Right lung (tissue), 5 donors: ENCODE measurements around the gene ANOS1. TPM values are rescaled to one million over a fixed set of nuclear protein-coding genes. Genes with fewer than 3 reads are reported as not detected.
"Not testable (repeated sequence)": the region's sequence is repeated elsewhere in the genome, so short reads cannot be mapped to it uniquely, and the experiment has no call there.

Experiments used
- DNase-seq, 2 donors: peaks; one replicate each; pipeline ENCODE4 v3.0.0-alpha.2; 2013
- polyA plus RNA-seq, 5 donors: library from polyadenylated mRNA; unstranded; fragments of 120-200 nt; gene quantifications; one replicate each; pipeline versions ENCODE4 v1.2.1 to v1.2.3, GENCODE V29; 2013; ENCODE audit warnings: inconsistent platforms in 1 of 5, low replicate concordance in 1 of 5; ENCODE audit not compliant: insufficient read length in 5 of 5, insufficient read depth in 1 of 5

Gene ANOS1
- polyA plus RNA-seq, 5 donors = 24.9 to 64.1 (median 48.3) TPM

DNA sequence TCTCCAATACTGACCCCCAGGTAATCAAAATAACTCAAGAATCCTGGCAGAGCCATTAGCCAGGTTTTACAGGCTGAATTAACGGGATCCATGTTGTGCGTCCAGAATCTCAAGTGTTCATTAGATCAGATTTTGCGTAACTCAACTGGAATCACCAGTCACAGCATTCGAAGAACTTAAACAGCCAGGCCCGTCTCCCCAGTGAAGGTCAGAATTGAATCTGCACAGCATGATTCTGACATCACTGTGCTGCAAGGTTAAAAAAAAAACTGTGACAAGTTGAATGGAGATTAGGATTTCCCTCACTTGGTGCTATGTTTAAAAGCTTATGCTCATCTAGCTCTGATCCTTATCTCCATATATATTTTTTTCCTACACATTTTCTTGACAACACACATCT lies 96.1 kb downstream of the ANOS1 start:
- DNase-seq = no peak

DNA sequence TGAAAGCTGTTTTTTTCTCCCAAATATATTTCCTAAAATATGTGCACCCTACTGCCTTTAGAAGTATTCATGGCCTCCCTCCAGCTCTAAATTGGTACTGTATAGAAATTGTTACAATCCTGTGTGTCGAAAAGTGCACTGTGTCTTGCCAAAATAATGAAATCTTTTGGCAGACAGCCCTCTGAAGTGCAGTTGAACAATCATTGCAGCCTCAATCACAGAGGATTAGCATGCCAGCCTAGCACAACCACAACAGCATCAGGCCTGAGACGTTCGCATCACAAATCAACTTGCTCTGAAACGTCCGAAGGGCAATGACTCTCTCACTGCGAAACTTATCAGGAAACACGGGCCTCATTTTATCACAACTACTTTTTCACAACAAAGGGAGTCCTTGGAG lies 99.0 kb downstream of the ANOS1 start:
- peak; percentile 6 to 13 for DNase-seq

DNA sequence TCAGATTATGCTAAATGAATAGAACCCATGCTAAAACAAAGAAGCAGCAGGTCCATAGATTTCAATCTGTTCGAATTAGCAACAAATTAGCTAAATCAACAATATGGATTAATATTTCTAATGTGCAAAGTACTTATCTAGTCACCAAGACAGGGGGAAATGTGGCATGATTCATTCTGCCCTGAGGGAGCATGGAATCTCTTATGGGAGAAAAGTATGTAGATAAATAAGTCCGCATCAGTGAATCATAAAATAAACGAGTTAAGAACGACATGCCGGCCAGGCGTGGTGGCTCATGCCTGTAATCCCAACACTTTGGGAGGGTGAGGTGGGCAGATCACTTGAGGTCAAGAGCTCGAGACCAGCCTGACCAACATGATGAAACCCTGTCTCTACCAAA lies 102.1 kb downstream of the ANOS1 start:
- no peak for DNase-seq

DNA sequence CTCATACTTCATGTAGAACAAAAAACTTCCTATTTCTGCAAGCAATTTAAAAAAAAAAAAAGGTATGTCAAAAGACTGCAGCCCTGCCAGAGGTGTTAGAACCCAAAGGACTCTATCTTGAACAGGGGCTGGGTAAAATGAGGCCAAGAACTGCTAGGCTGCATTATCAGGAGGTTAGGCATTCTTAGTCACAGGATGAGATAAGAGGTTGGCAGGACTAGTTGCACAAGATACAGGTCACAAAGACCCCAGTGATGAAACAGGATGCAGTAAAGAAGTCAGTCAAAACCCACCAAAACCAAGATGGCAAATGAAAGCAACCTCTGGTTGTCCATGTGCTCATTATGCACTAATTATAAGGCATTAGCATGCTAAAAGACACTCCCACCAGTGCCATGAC lies 104.1 kb downstream of the ANOS1 start:
- no peak for DNase-seq

DNA sequence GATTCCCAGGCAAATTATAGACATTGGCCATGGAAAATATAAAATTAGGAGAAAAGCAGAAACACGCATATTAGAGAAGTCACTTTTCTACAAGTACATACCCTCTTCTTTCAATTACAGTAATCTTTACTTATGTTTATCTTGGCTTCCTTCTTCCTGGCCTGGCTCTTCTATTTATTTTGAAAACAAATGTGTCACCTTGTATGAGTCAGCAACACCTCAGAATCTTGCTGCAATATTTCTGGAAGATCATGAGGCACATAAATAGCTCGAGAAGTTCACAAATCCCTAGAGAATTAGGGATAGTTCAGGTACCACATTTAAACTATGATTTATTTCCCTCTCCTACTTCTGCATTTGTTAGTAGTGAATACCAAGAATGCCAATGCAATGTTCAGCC lies 124.6 kb downstream of the ANOS1 start:
- DNase-seq = no peak

DNA sequence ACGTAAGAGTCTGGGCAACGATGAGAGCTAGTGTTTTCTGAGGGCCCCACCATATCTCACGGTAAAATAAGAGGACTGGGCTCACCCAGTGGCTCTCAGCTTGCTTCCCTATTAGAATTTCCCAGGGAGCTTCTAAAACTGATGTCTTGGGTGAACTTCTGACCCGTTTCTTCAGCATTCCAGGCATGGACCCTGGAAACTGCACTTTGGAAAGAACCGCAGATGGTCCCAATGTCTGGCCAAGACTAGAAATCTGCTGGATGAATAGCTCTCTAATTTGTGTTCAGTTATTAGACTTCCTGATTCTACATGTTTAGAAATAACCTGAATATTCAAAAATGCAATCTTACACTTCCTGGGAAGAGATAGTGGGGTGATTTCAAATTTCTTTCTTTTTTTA lies 127.8 kb downstream of the ANOS1 start:
- DNase-seq = no peak

DNA sequence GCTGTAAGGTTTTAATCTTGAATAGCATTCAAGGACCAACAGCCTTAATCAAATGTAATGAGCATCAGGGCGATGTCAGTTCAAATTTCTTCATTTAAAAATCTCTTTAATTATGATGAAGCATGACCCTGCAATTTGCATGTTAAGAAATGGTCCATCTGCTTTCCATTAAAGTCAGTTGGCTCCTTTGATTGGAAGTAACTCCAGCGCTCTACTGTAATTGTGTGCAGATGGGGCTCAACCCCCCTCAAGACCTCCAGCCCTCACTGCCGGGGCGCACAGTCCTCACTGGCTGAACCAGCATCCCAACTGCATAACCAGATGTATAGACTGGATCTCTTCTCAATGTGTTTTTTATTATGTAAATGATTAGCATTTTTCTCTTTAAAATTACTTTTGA lies 140.4 kb downstream of the ANOS1 start:
- no peak for DNase-seq

DNA sequence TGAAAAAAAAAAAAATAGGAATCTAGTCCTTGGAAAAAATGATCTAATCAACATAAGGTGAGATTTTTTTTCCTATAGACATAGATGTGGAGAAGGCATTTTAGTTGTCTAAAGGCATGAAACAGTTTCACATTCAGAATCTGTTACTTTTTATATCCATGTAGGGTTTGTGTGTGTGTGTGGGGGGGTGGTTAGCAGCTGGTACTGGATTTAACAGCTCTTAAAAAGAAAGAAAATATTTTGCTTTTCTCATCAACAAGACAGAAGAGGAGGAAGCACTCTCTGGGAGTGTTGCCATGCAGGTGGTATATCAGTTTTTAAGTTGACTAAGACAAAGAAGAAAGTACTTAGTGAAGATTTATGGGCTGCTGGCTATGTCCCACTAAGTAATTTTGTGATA lies 145.0 kb downstream of the ANOS1 start:
- no peak for DNase-seq

DNA sequence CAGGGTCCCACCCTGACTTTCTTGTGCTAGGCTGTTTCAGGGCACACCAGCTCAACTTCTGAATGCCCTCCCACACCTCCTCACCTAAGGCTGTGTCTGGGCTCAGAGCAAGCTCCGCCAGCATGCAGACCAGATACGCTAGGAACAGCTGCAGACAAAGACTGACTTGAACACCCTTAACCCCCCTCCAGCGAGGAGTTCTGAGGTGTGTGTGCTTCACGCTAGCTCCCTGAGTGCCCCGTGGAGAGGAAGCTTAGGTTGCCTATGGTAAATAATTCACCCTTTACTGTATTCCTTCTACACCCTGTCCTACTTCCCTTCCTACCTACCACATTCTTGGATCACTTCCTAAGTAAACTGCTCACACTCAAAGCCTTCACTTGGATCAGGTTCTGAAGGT lies 152.3 kb downstream of the ANOS1 start:
- no peak for DNase-seq

DNA sequence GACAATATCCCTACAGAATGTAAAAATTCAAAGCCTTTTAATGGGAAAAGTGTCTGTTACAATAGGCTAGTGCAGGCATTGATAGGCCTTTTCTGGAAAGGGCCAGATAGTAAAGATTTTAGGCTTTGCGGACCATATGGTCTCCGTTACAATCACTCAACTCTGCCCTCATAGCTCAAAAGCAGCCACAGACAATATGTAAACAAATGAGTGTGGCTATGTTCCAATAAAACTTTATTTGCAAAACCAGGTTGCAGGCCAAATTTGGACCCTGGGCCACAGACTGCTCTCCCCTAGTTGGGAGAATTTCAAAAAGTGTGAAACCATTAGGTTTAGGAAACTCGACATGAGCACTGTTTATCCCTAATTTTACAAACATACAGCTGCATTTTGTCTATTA lies 155.1 kb downstream of the ANOS1 start:
- peak in 1 of 2 donors; percentile 7 for DNase-seq

DNA sequence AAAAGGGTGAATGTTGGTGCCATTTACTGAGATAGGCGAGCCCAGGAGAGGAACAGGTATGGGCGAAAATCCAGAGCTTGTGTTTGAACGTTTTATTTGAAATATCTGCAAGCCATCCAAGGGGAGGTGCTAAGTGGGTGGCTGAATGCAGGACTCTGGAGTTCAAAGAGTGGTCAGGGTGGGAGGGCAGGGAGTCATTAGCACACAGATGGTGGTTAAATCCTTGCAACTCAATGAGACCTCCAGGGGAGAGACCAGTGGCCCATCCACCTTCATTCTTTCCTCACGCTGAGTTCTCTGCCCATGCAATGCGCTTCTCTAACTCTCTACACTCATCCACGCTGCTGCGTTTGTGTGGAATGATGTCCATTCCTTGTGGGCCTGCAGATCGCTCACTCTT lies 166.2 kb downstream of the ANOS1 start:
- DNase-seq = no peak

DNA sequence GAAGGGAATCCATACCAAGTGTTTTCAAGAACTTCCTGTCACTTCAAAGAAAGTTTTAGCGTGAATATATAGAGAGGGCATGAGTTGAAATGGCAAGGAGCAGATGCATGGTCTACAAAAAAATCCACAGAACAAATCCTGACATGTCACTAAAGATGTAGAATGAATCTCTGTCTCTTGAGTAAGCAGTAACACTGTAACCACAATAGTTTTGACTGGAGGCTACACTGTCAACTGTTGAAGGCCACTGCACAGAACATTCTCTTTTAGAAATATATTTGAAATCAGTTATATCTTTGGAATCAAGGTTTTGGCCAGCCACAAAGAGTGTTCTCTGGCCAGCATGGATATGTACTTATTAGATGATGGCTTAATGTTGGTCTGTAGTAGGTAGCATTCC lies 183.5 kb downstream of the ANOS1 start:
- DNase-seq = no peak

DNA sequence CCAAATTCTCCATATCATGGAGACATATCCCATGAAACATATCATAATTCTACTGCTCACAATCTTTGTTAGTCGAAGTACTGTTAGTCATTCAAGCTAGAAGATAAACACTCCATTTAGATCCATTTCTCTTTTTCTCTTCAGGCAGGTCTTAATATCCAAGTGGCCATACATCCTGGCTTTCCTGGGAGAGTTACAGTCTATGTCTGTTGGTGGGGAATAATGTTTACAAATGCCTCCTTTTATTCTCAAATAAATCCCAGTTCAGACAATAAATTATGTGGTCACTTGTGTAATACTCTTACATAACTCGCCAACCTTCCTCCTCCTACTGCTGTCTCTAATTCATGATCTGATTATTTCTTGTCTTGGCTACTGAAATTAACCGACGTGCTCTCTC lies 185.2 kb downstream of the ANOS1 start:
- no peak for DNase-seq

DNA sequence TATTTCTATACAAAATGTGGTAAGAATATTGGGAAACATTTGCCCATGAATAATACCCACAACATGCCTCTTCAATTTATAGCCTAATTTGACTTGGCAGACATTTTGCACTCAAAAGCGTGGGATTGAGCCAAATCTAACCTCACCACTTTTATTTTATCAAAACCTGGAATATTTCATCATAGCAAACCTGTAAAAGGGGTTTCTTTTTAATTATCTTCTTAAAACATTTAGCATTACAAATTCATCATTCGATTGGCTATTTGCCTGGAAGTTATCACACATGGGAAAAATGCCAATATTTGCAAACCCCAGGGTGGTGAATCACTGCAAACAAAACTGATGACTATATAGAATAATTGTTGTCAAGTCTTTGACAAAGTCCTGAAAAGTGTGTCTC lies 211.1 kb downstream of the ANOS1 start:
- no peak for DNase-seq

DNA sequence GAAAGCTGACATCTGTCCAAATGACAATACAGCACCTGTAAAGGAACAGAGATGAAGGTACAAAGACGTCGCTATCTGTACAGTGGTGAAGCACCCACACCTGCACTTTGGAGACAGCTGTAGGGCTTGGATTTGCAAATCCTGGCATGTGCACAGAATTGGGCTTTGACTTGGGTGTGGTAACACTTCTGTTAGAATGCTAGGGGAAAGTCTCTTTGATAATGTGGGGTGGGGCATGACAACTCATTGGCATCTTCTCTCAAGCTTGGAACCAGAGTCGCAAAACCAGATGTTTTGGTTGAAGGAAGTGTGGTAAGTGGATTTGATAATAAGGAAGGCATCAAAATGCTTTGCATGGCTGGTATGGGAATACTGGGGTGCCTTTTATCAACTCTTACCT lies 211.8 kb downstream of the ANOS1 start:
- DNase-seq = no peak

DNA sequence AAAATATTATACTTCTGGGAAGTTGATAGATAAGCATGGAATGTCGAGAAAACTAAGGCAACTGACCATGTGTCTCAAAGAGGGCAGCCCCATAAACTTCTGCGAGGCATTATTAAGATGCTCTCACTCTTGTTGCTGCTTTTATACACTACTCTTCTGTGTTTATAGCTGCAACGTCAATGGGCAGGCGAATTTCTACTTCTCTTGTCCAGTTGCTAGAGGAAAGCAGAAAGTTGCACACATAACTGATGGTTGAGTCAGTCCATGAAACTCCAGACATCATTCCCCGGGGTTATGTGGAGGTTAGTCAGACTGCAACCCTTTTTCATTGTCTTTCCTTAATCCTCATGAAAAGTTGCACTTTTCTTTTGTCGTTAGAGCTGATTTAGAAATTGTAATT lies 227.5 kb downstream of the ANOS1 start:
- DNase-seq = no peak

DNA sequence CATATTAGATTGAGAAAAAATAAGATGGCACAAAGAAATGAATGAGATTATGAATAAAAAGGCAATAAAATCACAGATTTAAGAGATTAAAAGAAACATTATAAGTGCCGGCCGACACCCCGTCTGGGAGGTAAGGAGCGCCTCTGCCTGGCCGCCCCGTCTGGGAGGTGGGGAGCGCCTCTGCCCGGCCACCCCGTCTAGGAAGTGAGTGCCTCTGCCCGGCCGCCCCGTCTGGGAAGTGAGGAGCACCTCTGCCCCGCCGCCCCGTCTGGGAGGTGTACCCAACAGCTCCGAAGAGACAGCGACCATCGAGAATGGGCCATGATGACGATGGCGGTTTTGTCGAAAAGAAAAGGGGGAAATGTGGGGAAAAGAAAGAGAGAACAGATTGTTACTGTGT lies 229.8 kb downstream of the ANOS1 start:
- not testable (repeated sequence) for DNase-seq

DNA sequence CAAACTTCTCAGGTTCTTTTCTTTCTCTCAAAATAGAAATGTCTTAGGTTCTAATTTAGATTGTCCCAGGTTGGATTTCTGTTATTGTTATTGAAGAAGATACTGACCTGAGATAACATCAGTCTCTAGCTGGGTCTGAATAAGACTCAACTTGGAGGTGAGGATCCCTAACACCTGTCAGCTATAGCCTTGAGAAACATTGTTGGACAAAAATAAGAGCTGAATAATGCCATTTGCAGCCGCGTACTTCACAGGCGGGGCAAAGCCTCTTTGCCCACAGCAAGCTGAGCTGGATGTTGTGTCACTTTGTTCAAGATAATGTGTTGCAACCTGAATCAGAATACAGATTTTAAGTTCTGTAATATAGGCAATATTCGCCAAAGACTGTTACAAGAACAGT lies 231.7 kb downstream of the ANOS1 start:
- DNase-seq = no peak

DNA sequence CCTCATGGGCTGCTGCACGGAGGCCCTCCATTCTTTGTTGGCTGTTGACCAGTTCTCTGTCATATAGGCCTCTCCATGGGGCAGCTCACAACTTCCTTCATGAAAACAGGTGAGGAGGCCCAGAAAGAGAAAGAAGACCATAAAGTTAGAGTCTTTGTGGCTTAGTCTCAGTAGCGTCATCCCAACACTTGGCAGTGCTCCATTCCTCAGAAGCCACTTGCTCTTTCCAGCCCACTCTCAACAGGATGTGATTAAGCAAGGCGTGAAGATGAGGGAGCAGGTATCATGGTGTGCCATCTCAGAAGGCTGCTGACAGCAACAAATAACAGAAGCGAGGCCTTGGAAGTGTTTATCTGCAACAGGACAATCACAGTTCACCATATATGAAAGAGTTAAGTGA lies 236.9 kb downstream of the ANOS1 start:
- DNase-seq = not testable (repeated sequence)

DNA sequence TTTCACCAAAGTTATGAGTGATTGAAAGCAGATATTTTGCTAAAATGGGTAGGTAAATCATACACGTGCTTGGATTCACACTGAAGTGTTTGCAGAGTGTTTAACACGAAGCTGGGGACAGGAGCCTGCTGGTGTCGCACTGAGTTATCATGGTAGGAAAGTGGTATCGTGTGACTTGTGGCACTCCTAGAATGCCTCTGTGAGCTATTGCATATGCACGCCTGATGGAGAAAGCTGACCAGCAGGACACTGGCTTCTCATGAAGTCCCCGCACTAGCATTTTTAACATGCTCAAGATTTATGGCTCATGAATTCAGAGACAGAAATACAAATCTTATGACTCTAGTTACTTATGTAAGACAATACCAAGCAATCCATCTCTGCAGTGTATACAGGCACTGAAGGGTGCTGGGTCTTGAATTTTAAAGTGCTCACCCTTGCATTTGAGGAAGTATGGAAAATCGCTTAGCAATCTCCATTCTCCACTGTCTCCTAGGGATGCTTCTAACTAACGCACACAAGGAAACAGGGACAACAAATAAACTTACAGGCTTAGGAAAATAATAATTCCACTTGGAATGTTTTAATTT lies 247.5 kb downstream of the ANOS1 start:
- DNase-seq = no peak
